Prostate gland (tissue), 2 donors: ENCODE results near the gene NEDD1. TPM values are rescaled to one million over a fixed set of nuclear protein-coding genes. Genes with fewer than 3 reads are reported as not detected.

Experiments used
- DNase-seq: peaks from one replicate; pipeline ENCODE4 v3.0.0-alpha.2; 2019; ENCODE audit warnings: low spot score
- H3K27ac ChIP-seq, 2 donors: fragments of 200-600 bp; sonication (generic); 2 replicates each; pipeline ENCODE4 v1.5.1; 2017 to 2019
- H3K27me3 ChIP-seq: fragments of 200-600 bp; sonication (generic); replicated peaks from 2 replicates; pipeline ENCODE4 v1.5.1; 2019; ENCODE audit not compliant: insufficient read depth
- H3K36me3 ChIP-seq, 2 donors: fragments of 200-600 bp; sonication (generic); 1 replicate in 1 of 2; 2 replicates in 1 of 2; pipeline versions ENCODE4 v1.5.1 to v1.8.1; 2017 to 2019
- H3K4me1 ChIP-seq: fragments of 200-600 bp; sonication (generic); replicated peaks from 2 replicates; pipeline ENCODE4 v1.5.1; 2019
- H3K4me3 ChIP-seq, 2 donors: fragments of 200-600 bp; sonication (generic); 2 replicates each; pipeline ENCODE4 v1.5.1; 2017 to 2019
- H3K9me3 ChIP-seq: fragments of 200-600 bp; sonication (generic); 2 replicates; pipeline ENCODE4 v1.5.1; 2017
- POLR2A ChIP-seq: fragments of 450-650 bp; IDR thresholded peaks from one replicate; pipeline ENCODE4 v1.6.1; 2016; ENCODE audit warnings: antibody characterized with exemption, mild to moderate bottlenecking
- POLR2AphosphoS5 ChIP-seq: sonication (generic); formaldehyde crosslinking; IDR thresholded peaks from one replicate; pipeline ENCODE4 v1.6.1; 2017; ENCODE audit warnings: antibody characterized with exemption
- WGBS: methylation state at CpG from one replicate; pipeline ENCODE4 v1.1.5; 2018; 5-methylcytosine and 5-hydroxymethylcytosine counted together
- intact Hi-C: fragments of 100-400 bp; cut with DNase I; formaldehyde crosslinking; loops from one replicate; pipeline ENCODE4 v1.14.2; 2022
- total RNA-seq, 2 donors: library from RNA; depleted of rRNA; stranded (reverse); fragments of >200 nt; gene quantifications; one replicate each; pipeline ENCODE4 v1.1.0, GENCODE V29; 2016
- TF ChIP-seq, protein P1 (sequence below), 4 experiments: fragments of 200-600 bp in 2 of 4; fragments of 450-650 bp in 2 of 4; sonication (generic) in 2 of 4; IDR thresholded peaks; 1 replicate in 3 of 4; 2 replicates in 1 of 4; pipeline ENCODE4 v1.5.1; 2016 to 2019; ENCODE audit warnings: antibody characterized with exemption in 4 of 4, mild to moderate bottlenecking in 2 of 4, moderate library complexity in 2 of 4

NEDD1 gene
- total RNA-seq, 2 donors from 2014 or later = 22.8 to 29.8 TPM

DNA sequence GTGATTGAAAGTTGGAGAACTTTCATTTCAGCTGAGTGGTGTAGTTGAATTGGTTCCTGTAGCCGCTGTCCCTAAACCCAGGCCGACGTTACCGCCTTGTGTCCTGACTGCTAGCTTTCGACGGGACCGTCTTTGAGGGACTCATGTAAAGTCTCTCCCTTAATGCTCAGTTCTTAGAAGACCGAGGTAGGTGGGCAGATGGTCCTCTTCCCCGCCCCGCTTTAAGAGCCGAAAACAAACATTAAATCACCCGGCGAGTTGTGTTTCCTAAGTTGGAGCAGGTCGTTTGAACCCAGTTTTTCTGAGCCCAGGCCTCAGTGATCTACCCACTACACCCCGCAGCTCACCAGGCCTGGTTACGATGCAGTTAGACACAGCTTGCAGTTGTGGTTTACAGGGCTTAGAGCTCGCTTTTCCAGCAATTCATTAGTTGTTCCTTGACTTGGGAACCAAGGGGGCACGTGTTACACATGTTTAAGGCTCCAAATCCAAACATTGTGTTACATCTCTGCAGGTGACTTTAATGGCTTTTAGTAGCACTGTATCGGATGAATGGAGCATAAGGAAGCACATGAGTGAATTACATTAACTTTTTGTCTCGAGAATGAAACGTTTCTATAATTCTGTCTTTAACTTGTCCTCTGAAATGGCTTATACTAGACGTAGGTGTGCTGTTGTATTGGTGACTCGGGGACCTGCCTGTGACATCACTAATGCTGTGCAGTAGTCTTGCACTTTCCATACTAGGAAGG is 790 bp downstream of the NEDD1 start:
- H3K4me3 ChIP-seq = peak overlapping the region; percentile 88 to 94
- no peaks in the 10 kb centered on the region for H3K27me3 ChIP-seq
- no peaks in the 10 kb centered on the region for H3K36me3 ChIP-seq
- peak overlapping the region; percentile 91 to 92 for H3K27ac ChIP-seq
- H3K4me1 ChIP-seq = peaks cover 3% of the 10 kb centered on the region
- TF ChIP-seq, protein P1, sequence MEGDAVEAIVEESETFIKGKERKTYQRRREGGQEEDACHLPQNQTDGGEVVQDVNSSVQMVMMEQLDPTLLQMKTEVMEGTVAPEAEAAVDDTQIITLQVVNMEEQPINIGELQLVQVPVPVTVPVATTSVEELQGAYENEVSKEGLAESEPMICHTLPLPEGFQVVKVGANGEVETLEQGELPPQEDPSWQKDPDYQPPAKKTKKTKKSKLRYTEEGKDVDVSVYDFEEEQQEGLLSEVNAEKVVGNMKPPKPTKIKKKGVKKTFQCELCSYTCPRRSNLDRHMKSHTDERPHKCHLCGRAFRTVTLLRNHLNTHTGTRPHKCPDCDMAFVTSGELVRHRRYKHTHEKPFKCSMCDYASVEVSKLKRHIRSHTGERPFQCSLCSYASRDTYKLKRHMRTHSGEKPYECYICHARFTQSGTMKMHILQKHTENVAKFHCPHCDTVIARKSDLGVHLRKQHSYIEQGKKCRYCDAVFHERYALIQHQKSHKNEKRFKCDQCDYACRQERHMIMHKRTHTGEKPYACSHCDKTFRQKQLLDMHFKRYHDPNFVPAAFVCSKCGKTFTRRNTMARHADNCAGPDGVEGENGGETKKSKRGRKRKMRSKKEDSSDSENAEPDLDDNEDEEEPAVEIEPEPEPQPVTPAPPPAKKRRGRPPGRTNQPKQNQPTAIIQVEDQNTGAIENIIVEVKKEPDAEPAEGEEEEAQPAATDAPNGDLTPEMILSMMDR (IDR thresholded peaks at IDR 0.05) = no peak
- TF ChIP-seq POLR2A = no peak
- TF ChIP-seq POLR2AphosphoS5 = no peak
- DNase-seq = peak; percentile 15
- intact Hi-C loops = no loop called here
- H3K9me3 ChIP-seq = no peaks in the 10 kb centered on the region
- WGBS = 8% methylated on average over 23 of the region's 23 CpGs

GRCh38 chr12:96908423-96908675 is 1.3 kb downstream of the NEDD1 start:
- intact Hi-C loops = no loop called here
- TF ChIP-seq POLR2A (no peak), POLR2AphosphoS5 (no peak)
- TF ChIP-seq, protein P1 (IDR thresholded peaks at IDR 0.05) = no peak
- Histone ChIP-seq H3K9me3 (no peaks in the 10 kb centered on the region), H3K36me3 (no peaks in the 10 kb centered on the region), H3K27ac (no peak overlapping the region), H3K4me3 (no peak overlapping the region), H3K27me3 (no peaks in the 10 kb centered on the region), H3K4me1 (peaks cover 3% of the 10 kb centered on the region)
- no peak for DNase-seq
- 68% methylated on average over 3 of the region's 3 CpGs for WGBS

DNA sequence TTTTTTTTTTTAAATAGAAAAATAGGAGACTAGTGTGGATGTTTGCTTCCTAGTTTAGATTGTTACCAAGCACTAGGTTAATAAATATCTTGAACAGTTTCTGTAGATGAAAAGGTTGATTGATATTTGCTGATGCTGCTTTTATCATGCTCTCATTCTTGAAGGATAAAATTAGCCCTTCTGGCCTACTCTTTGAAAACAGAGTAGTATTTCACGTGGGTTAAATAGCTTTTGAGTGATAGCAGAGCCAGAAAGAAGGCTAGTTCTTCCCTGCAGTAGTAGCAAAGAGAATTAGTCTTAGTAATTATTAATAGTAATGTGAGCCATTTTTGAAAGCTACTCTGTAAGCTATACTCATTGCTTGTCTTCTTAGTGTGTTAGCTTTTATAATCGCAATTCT is 5.2 kb downstream of the NEDD1 start:
- TF ChIP-seq POLR2AphosphoS5 (no peak), POLR2A (no peak)
- TF ChIP-seq, protein P1 (IDR thresholded peaks at IDR 0.05) = no peak
- DNase-seq = no peak
- Histone ChIP-seq H3K36me3 (no peaks in the 10 kb centered on the region), H3K27ac (no peak overlapping the region), H3K9me3 (no peaks in the 10 kb centered on the region), H3K27me3 (no peaks in the 10 kb centered on the region), H3K4me3 (no peak overlapping the region), H3K4me1 (peaks cover 3% of the 10 kb centered on the region)
- intact Hi-C loops = no loop called here
- WGBS = 76% methylated on average over 2 of the region's 2 CpGs

DNA sequence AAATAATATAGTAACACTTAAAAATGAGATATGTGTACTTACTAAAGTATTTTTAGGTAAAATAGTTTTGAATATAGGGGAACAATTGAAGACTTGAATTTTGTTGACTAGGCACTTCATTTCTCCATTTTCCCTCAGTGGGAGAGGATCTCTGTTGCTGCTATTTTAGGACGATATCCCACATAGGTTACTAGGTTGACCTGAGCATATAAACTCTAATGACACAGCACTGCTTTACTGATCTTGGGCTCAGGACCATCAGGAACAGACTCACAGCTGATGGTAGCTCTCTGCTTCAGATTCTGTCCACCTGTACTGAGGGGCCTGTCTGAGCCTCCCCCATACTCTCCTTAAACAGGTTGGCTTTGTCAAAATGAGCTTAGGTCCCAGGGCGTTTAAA is 5.9 kb downstream of the NEDD1 start:
- DNase-seq = no peak
- H3K27ac ChIP-seq = no peak overlapping the region
- no peaks in the 10 kb centered on the region for H3K27me3 ChIP-seq
- peaks cover 3% of the 10 kb centered on the region for H3K4me1 ChIP-seq
- WGBS = 94% methylated on average over 2 of the region's 2 CpGs
- H3K9me3 ChIP-seq = no peaks in the 10 kb centered on the region
- no peaks in the 10 kb centered on the region for H3K36me3 ChIP-seq
- intact Hi-C loops = no loop called here
- no peak overlapping the region for H3K4me3 ChIP-seq
- TF ChIP-seq POLR2A (no peak), POLR2AphosphoS5 (no peak)
- TF ChIP-seq, protein P1 (IDR thresholded peaks at IDR 0.05) = no peak

- intact Hi-C loops = no loop called here
- Histone ChIP-seq H3K36me3 (no peaks in the 10 kb centered on the region), H3K27me3 (no peaks in the 10 kb centered on the region), H3K27ac (no peak overlapping the region), H3K9me3 (no peaks in the 10 kb centered on the region), H3K4me1 (no peaks in the 10 kb centered on the region), H3K4me3 (no peak overlapping the region)
- 82% methylated on average over 2 of the region's 2 CpGs for WGBS
- no peak for DNase-seq
- TF ChIP-seq, protein P1 (IDR thresholded peaks at IDR 0.05) = no peak
- TF ChIP-seq POLR2A (no peak), POLR2AphosphoS5 (no peak)
Observed at GRCh38 chr12:96919510-96920210, 12.6 kb downstream of the NEDD1 start.
